Fibroblast of upper back skin (primary cell): Measurements from ENCODE around the gene GPR150.
A peak's percentile ranks its signal among the peaks of the same experiment; 100 is the strongest.

Source experiments
- DNase-seq: peaks from one replicate; pipeline ENCODE4 v3.0.0-alpha.2; 2013

The GPR150 gene

DNA sequence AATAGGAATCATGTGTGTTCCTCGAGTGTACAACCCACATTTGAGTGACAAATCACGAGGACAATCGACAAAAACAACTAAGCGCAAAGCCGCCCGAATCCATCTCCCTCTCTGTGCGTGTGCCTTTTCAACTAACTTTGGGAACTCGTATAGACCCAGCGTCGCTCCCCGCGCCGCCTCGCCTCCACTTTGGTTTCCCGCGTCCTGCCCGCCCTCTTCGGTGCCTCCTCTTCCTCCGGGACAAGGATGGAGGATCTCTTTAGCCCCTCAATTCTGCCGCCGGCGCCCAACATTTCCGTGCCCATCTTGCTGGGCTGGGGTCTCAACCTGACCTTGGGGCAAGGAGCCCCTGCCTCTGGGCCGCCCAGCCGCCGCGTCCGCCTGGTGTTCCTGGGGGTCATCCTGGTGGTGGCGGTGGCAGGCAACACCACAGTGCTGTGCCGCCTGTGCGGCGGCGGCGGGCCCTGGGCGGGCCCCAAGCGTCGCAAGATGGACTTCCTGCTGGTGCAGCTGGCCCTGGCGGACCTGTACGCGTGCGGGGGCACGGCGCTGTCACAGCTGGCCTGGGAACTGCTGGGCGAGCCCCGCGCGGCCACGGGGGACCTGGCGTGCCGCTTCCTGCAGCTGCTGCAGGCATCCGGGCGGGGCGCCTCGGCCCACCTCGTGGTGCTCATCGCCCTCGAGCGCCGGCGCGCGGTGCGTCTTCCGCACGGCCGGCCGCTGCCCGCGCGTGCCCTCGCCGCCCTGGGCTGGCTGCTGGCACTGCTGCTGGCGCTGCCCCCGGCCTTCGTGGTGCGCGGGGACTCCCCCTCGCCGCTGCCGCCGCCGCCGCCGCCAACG, at the start of gene GPR150:
Gene GPR150, plus strand, starts transcription at position 58 of the 840 bp plus-strand sequence. Its CDS starts 189 bp downstream, at position 247.
- DNase-seq: peak; percentile 22

DNA sequence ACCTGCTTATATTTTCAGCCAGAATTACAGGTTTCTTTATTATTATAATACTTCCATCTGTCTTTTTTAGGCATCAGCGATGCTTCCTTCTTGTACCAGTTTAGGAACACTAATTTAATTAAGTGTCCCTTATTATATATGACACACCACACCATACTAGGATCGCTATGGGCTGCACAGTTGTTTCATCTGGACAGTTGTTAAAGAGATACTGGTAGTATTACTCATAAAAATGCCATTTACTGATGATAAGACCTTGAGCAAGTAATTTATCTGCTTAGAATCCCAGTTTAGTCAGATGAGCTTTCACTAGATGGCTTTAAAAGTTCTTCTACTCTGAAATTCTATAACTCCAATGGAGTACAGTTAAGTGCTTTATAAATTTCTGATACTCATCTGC, 47.9 kb upstream of the GPR150 start:
- DNase-seq: no peak

DNA sequence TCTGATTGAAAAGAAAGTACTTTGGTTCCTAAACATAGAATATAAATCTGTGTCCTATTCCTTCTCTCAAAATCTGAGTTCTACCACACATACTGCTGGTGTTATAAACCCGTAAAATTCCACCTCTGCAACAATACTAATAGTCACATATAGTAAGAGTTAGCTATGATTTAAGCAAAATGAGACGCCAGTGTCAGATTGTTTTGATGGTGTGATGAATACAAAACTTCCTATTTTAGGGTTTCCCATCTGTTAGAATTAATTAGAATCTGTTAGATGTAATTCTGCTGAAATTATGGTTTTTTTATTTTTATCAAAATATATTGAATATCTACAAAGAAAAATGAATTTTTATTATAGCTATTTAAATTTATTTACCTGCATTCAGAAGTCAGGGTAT, 38.3 kb upstream of the GPR150 start:
- DNase-seq: no peak

DNA sequence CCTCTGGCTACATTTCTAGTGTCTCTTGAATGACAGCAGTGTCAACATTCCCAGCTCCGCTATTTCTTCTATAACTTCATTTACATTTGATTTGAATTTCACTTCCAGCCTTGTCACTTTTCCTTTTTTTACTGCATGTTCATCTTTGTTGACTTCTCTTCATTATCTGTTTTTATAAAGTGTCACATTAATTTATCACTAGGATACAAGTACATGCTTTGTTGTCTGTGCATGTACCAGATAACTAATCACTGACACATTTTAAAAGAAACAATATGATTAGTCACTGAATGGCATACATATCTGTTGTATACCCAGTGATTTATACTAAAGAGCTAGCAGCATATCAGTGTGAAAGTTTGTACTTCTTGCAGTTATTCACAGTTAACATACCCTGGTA, 35.9 kb upstream of the GPR150 start:
- no peak for DNase-seq

DNA sequence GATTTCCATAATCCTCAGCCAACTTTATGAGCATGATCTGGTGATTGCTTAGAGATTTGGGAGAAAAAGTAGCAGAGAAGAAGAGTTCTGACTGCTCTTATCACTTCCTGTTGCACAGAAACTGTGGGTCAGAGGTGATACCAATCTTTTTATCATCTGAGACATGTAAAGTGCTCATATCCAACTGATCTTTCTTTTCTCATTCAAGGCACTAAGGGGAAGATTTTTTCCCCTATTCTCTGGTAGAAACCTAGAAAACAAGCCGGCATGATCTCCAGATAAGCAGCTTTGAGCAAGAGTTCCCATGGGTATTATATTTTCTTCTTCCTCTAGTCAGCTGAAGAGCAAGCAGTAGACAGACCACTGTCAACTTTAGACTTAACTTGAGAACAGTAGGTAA, 29.0 kb upstream of the GPR150 start:
- no peak for DNase-seq

DNA sequence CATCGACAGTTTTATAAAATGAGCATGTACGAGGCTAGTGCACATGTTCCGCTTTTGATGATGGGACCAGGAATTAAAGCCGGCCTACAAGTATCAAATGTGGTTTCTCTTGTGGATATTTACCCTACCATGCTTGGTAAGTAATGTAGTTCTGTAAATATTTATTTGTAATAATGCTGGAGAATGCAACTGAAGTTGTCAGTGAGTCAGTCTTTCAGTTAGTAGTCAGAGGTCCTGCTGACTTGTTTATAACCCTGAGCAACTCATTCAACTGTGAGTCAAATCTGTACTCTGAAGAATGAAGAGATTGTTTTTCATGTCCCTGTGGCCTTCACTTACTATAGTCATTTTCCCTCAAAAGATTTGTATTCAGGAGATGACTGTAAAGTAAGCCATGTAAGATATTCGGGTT, 28.4 kb upstream of the GPR150 start:
- peak; percentile 62 for DNase-seq

DNA sequence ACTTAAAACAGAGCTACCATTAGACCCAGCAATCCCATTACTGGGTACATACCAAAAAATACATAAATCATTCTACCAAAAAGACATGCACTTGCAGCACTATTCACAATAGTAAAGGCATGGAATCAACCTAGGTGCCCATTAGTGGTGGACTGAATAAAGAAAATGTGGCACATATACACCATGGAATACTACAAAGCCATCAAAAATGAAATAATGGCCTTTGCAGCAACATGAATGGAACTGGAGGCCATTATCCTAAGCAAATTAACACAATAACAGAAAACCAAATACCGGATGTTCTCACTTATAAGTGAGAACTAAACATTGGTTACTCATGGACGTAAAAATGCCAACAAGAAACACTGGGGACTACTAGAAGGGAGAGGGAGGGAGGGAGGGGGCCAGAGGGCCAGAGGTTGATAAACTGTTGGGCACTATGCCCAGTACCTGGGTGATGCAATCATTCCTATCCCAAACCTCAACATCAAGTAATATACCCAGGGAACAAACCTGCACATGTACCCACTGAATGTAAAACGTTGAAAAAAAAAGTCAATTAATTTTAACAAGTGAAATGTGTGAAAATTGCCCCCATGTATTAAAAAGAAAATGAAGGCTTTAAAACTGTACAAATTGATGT, 24.5 kb upstream of the GPR150 start:
- no peak for DNase-seq

DNA sequence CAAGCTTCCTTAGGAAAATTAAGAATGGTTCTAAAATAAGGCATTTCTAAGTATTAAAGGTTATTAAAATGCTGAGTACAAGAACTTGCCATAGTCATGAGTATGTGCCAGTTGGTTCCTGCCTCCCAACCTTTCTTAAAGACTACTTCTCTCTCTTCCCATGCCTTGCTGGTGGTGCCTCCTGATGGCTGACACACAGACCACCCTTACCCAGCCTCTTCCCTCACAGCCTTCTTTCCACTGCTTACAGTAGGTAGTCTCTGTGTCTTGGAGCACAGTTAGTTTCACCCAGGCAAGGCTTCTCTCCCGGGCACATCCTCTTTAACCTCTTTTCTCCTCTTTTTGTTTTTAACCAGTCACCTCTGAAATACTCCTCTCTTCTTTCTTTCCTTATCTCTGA, 20.6 kb upstream of the GPR150 start:
- no peak for DNase-seq

DNA sequence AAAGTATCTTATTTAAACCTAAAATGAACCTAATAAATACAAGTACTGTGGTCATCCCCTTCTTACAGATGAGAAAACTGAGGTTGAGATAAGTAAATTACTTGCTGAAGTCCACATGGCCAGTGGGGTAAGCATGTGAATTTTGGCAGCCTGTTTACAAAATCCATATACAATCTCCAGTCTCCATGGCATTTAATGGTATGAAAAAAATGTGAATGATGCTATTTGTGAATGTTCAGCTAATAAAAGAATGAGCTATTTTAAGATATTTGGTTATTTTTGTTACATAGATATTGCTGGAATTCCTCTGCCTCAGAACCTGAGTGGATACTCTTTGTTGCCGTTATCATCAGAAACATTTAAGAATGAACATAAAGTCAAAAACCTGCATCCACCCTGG, 19.3 kb upstream of the GPR150 start:
- DNase-seq: peak; percentile 57

DNA sequence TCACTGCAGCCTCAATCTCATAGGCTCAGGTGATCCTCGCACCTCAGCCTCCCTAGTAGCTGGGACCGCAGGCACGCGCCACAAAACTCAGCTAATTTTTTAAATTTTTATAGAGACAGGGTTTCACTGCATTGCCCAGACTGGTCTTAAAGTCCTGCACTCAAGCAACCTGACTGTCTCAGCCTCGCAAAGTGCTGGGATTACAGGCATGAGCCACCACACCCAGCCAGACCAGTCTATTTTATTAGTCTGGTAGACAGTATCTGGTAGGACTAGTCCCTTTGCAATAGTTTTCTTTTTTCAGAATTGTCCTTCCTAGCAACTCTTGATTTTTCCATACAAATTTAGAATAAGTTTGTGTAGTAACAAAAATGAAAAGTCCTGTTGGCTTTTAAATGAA, 14.1 kb upstream of the GPR150 start:
- no peak for DNase-seq

DNA sequence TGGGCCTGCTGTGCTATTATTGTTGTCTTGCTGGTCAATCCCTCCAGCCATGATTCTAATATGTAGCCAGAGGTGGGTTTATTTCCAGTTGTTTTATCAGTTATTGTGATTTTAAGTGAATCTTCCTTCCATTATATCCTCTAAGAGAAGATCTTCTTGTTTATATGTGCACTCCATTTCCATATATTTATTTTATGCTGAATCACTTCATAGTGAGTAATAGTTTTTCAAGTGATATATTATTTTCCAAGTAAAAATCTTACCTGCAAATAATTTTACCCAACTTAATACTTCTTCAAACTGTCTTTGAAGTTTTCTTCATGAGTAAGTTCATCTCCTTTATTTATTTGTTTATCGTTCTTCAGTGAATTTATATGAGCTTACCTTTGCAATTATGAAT, 13.5 kb upstream of the GPR150 start:
- no peak for DNase-seq

DNA sequence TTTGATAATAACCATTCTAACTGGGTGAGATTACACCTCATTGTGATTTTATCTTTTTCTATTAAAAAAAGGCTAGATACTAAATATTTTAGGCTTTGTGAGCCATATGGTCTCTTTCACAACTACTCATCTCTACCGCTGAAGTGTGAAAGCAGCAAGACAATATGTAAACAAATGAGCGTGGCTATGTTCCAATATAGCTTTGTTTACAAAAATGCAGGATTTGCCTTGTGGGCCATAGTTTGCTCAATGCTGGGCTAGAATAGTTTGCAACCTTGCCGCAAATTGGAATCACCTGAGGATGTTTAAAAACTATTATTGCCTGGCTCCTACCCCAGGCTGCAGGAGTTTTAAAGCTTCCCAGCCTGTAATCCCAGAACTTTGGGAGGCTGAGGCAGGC, 10.2 kb upstream of the GPR150 start:
- no peak for DNase-seq

DNA sequence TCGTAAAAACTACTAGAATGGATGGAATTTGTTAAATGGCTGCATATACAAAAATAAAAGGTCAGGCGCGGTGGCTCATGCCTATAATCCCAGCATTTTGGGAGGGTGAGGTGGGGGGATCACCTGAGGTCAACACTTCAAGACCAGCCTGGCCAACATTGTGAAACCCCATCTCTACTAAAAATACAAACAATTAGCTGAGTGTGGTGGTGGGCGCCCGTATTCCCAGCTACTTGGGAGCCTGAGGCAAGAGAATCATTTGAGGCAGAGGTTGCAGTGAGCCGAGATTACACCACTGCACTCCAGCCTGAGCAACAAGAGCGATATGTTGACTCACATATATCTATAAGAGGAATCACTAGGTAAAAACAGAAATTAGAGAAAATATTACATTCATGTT, 9.3 kb upstream of the GPR150 start:
- DNase-seq: no peak

DNA sequence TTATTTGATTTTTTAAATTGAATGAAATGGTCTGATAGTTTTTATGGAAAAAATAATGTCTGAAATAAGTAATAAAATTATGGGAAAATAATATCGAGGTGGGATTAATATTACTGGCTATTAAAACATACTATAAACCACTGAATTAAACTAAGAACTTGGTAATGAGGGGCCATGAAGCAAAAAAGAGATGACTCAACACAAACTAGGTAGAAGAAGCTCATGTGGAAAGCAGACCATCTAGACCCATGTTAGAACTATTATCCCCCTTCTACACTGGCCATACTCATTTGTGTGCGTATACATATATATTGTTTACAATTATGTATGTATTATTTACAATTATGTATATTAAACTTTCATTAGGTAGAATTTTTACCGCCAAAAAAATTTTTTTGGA, 8.5 kb upstream of the GPR150 start:
- DNase-seq: no peak

DNA sequence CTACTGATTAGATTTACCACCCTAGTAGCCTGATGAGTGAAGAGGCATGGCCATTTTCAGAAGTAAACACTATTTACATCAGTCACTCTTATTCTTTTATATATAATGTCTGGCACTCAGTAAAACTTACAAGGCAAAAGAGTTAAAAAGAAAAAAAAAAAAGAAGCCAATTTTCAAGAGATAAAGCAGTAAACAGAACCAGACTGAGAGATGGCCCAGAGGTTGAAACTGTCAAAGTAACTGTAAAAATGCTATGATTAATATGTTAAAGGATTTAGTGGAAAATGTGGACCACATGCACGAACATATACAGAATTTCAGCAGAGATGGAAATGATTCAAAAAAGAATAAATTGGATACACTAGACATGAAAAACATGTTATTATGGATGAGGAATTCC, 6.4 kb upstream of the GPR150 start:
- no peak for DNase-seq

DNA sequence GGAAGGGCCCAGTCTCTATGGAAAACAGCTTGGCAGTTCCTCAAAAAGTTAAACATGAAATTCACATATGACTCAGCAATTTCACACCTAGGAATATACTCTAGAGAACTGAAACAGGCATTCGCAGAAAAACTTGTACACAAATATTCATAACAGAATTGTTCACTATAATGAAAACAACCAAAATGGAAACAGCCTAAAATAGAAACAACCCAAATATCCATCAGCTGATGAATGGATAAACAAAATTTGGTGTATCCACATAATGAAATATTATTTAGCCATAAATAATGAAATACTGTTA, 4.8 kb upstream of the GPR150 start:
- no peak for DNase-seq

DNA sequence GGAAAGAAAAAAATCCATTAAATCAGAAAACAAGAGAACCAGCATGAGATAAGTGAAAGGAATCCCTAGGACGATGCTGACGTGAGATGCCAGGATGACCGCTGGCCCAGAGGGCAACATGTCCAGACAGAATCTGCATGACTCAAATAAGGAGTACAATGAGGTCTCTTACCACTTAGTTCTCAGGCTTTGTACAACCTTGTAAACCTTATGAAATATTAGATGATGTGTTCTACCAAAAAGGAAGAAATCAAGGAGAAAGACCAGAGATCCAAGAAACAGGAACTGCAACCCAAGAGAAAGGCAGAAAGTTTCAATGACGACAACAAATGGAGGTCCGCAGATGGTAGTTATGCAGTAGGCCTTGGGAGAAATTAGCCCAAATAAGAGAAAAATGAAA, 2.8 kb upstream of the GPR150 start:
- no peak for DNase-seq

DNA sequence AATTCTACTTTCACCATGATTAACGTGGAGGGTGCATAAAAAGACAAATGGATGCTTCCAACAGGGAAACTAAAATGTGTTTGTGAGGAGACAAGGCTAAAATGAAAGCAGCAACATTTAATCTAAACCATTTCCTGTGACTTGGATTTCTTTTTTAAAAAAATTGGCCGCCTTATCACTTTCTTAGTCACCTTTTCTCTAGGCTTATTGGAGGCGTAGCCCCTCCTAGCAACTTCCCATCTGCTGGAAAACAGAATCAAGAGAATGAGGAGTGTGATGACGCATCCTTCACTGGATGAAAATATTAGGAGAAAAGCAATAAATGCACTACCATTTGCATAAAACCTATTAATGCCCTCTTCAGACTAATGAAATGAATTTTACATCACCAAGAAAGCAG, 791 bp upstream of the GPR150 start:
- DNase-seq: peak; percentile 29

DNA sequence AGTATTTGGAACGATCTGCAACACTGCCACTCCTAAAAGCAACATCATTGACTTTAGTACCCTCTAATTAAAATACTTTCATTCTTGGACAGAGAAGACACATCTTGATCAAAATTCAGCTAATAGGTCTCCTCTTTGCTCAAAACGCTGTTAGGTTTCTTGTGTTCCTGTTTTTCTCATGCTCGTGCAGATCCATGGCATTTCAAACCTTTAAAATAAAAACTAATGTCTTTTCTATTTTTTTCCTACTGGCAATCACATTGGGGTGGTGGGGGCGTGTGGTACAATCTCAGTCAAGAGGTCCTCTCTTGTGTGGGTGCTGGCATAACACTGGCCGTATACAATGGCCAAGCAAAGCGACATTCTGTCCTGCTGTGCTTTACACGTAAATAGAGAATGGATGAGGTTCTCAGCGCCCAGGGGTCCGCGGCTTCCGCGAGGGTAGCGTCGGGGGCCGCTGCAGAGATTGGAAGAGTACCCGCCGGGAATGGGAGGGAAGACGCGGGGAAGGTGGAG, 315 bp upstream of the GPR150 start:
- no peak for DNase-seq

DNA sequence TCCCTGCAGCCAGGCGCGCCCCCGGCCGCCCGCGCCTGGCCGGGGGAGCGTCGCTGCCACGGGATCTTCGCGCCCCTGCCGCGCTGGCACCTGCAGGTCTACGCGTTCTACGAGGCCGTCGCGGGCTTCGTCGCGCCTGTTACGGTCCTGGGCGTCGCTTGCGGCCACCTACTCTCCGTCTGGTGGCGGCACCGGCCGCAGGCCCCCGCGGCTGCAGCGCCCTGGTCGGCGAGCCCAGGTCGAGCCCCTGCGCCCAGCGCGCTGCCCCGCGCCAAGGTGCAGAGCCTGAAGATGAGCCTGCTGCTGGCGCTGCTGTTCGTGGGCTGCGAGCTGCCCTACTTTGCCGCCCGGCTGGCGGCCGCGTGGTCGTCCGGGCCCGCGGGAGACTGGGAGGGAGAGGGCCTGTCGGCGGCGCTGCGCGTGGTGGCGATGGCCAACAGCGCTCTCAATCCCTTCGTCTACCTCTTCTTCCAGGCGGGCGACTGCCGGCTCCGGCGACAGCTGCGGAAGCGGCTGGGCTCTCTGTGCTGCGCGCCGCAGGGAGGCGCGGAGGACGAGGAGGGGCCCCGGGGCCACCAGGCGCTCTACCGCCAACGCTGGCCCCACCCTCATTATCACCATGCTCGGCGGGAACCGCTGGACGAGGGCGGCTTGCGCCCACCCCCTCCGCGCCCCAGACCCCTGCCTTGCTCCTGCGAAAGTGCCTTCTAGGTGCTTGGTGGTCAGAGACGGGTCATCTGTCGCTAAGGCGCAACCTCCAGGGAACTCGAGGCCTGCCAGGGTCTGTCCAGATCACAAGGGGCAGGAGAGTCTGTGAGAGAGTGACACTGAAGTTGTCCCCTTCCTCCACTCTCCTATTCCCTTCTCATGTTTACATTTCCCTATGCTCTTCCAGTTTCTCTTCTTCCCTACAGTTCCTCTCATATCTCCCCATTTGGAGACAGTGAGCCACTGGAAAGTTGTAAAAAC, 1.3 kb downstream of the GPR150 start:
- DNase-seq: no peak

DNA sequence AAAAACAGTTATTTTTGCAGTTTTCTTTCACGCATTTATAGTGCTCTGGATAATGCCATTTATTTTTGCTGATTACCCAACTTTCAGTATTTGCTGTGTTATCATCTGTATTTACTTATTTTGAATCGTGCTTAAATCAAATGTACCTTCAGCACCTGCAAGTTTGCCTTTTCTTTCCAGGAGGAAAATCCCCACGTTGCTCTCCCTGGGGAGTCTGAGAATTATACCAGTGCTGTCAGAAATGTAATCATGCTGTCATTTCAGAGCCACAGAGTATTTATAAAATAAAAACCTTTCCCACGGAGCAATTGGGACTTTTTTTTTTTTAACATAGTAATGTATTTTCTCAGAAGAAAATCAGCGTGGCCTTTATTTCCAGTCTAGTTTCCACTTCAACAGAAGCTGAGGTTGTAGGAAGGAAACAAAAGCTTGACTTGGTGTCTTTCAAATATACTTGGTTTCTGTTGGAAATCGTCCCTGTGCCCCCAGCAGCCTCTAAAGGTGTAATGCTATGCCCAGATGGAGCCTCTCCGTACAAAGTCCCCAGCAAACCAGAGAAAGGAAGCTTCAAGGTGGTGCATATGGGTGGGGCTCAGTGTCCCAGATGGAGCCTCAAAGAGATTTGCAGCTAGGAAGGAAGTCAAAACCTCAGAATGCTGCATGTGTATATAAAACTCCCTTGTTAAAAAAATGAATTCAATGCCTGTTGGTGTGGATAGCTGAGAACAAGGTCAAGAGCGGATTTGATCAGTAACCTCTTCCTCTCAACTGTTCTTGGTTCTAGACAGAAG, 2.1 kb downstream of the GPR150 start:
- DNase-seq: no peak

DNA sequence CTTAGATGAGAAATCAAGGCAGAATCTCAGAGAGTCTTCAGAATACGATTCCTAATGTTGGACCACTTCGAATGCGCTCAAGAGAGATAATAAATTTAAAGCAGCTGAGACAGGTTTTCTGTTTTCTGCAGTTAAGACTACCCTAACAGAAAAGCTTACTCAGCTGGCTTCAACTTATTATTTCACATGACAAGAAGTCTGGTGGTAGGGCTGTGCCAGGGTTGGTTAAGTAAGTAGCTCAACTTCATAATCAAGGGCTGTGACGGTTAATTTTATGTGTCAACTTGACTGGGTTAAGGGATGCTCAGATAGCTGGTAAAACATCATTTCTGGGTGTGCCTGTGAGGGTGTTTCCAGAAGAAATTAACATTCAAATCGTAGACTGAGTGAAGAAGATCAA, 3.8 kb downstream of the GPR150 start:
- DNase-seq: no peak

DNA sequence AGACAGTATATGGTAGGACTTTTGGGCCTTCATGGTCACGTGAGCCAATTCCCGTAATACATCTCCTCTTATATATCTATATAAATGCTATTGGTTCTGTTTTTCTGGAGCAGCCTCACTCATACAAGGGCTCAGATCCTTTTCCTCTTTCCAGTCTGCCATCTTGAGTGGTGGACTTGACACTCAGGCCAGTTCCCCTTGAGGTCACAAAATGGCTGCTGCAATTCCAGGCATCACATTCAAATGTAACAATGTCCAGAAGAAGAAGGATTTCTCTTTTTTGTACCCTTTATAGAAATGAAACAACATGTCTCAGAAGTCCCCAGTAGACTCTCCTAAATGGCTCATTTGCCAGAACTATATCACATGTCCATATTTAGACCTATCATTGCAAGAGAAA, 4.5 kb downstream of the GPR150 start:
- DNase-seq: no peak
